Measurements from ENCODE around the gene TSEN2.
A peak's percentile ranks its signal among the peaks of the same experiment; 100 is the strongest.

TSEN2 gene

DNA sequence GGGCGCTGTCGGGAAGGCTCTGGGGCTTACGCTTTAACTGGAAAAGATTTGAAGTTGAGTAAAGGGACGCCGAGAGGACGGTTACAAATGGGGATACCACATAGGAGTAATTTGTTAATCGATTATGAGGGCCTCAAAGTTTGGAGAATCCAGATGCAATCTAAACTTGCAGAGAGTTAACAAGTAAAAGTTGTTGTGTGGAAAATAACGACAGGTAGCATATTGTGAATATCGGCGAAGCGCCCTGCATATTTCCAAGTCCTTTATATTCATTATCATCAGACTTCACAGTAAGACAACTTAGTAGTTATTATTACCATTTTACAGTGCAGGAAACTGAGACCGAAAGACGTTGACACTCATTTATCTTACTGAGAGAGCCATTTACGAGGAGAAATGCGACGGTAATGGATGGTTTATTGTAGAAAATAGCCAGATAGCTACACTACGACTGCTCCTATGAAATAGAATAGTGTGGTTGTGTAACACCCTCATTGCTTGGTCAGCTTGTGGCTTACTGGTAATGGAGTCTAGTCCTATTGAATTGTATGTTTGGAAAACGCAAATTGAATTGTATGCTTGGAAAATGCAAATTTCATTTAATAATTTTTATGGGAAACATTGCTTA is 73.3 kb downstream of the TSEN2 start:
- DNase-seq = no peak

DNA sequence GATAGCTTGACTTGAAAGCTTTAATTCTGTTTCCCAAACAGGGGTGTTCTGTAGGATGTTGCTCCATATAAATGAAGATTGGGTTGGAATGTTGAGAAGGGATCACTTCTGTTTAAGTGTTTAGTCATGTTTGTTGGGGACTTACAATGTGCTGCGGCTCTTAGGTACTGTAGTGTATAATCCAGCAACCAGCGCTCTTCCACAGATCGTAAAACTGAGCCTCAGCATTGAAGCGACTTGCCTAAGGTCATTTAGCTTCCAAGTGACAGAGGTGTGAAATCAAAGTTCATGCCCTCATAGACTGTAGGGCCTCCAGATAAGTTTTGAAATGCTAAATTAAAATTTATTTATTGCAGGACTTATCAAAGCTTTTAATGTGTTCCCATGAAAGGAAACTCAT is 74.4 kb downstream of the TSEN2 start:
- no peak for DNase-seq

DNA sequence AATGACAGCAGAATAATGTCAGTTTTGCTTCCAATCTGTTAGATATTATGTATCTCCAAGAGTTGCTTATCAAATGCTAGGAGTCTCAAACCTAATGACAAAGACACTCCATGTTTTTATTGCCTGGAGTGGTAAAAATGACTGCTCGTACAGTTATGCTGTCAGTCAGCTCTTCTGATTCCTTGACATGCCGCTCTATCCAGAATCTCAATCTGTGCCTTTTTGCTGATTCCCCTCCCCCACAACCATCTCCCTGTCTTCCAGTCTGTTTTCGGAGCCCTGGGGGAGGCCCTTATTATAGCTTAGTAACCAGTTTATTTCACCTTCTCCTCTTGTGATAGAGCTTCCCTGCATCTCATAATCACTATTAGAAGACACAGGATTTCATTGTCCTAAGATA is 75.2 kb downstream of the TSEN2 start:
- no peak for DNase-seq

DNA sequence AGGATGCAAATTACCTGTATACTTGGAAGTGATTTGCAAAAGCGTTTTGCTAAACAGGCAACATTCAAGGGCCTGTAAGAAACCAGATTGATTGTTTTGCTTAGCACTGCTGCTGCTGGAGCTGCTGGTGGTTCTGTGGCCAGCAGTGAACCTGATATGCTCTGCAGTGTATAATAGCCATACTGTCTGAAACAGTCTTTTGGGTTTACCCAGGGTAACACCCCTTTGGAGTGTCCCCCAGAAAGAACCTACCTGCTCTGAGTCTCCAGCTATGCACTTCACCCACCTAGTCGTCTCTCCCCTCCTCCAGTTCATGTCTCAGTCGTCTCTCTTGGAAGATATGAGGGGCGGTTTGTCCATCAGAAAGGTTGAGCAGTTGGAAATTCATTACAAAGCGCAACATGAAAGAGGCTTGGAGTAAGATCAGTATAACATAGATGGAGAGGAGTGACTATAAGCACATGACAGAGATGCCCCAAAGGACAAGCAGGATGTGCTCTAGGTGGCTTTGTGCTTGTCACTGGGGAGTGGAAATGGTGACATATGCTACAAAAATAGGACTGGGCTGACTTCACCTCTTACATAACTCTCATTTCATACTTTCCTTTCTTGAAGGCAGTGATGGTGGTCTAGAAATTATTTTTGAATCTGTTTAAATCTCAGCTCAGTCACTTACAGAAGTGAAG is 76.4 kb downstream of the TSEN2 start:
- DNase-seq = peak; percentile 27

DNA sequence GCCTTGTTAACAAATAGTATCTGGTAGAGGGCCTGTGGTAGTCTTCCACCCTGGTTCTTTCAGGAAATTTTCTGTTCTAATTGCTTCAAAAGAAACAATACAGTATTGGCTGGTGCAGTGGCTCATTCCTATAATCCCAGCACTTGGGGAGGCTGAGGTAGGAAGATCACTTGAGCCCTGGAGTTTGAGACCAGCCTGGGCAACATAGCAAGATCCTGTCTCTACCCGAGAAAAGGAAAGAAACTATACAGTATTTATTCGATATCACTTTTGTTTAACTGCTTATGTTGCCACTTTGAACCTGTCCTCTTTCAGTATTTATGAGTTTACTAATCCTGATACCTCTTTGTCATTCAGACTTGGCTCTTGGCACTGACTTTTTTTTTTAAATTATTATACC is 77.1 kb downstream of the TSEN2 start:
- DNase-seq = no peak

DNA sequence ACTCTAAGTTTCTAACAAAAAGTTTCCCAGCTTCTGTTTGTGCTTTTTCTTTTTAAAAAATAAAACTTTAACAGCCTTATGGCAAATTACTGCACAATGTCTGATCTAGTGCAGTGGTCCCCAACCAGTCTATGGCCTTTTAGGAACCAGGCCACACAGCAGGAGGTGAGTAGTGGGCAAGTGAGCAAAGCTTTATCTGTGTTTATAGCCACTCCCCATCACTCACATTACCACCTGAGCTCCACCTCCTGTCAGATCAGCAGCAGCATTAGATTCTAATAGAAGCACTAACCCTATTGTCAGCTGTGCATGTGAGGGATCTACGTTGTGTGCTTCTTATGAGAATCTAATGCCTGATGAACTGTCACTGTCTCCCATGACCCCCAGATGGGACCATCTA is 78.2 kb downstream of the TSEN2 start:
- no peak for DNase-seq

DNA sequence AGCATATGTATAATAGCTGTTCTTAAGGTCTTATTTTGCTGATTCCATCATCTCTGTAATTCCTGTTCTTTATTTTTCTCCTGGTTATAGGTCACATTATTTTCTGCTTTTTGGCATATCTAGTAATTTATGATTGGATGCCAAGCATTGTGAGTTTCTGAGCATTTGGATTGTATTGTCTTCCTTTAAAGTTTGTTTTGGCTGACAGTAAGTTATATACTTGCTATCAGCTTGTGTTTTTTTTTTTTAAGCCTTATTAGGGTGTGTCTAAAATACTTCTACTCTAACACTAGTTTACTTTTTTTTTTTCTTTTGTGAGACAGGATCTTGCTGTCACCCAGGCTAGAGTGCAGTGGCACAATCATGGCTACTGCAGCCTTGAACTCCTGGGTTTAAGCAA is 82.7 kb downstream of the TSEN2 start:
- no peak for DNase-seq

DNA sequence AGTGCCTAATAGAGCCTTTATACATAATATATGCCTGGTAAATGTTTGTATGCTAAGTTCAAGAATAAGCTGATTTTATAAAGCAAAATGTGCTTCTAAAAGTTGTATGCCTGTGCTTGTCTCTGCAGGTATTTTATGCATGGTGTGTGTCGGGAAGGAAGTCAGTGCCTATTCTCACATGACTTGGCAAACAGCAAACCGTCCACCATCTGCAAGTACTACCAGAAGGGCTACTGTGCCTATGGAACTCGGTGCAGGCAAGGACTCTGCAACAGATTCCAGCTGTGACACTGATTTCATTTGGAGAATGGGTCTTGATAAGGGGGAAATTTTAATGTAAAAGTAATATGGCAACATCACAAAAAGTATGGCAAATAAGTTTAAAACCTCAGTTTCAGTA is 84.5 kb downstream of the TSEN2 start:
- DNase-seq = no peak

DNA sequence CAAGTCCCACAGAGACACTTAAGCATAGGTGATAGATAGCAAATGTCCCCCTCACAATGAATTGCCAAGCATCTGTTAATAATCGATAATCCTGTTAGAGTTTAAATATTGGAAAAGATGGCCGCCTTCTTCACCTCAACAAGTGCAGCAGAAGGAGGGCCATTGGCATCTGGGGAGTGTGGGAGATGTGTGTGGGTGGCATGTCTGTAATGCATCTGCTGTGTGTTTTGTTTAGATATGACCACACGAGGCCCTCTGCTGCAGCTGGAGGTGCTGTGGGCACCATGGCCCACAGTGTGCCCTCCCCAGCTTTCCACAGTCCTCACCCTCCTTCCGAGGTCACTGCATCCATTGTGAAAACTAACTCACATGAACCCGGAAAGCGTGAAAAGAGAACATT is 85.6 kb downstream of the TSEN2 start:
- no peak for DNase-seq

DNA sequence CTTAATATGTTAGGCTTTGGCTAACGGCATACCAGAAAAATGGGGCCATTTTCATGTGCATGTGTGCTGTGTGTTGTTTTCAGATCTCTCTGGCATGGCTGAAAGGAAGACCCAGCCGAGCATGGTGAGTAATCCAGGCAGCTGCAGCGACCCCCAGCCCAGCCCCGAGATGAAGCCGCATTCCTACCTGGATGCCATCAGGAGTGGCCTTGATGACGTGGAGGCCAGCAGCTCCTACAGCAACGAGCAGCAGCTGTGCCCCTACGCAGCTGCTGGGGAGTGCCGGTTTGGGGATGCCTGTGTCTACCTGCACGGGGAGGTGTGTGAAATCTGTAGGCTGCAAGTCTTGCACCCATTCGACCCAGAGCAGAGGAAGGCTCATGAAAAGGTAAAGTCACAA is 87.7 kb downstream of the TSEN2 start:
- no peak for DNase-seq

DNA sequence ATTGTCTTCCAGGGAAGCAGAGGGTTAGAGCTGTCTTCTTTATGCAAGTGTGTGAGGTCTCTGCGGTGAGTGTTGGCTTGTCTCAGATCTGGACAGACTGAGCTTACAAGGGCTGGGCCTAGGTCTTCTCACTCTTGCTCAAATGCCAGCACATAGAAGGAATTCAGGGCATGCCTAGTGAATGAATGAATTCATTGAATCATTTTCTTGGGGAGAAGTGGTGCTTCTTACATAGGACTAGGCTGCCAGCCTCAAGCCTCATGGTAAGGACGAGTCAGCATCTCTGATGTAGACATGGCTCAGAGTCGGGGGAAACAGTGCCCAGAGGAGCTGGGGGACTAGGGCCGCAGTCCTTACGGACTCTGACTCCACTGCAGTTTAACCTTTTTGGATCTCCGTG is 89.9 kb downstream of the TSEN2 start:
- no peak for DNase-seq

DNA sequence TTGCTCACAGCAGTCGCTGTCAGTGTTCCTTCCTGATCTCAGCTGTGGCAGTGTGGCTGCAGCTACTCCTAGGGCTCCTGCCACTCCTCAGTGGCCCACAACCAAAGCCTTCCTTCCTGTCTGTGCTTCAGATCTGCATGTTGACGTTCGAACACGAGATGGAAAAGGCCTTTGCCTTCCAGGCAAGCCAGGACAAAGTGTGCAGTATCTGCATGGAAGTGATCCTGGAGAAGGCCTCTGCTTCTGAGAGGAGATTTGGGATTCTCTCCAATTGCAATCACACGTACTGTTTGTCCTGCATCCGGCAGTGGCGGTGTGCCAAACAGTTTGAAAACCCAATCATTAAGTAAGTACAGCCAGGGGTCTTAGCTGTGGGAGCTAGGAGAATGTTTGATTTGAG is 90.4 kb downstream of the TSEN2 start:
- no peak for DNase-seq

DNA sequence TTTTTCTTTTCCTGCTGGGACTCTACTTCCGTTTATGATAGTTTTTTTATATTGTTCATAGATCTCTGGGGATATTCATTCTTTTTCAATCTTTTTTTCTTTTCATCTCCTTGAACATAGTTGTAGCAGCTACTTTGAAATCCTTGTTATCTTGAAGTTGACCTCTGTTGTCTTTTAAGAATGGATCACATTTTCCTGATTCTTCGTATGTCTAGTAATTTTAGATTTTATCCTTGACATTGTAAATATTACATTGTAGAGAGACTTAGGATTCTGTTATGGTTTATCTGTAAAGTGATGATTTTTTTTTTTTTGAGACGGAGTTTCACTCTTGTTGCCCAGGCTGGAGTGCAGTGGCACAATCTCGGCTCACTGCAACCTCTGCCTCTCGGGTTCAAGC is 93.1 kb downstream of the TSEN2 start:
- DNase-seq = no peak

DNA sequence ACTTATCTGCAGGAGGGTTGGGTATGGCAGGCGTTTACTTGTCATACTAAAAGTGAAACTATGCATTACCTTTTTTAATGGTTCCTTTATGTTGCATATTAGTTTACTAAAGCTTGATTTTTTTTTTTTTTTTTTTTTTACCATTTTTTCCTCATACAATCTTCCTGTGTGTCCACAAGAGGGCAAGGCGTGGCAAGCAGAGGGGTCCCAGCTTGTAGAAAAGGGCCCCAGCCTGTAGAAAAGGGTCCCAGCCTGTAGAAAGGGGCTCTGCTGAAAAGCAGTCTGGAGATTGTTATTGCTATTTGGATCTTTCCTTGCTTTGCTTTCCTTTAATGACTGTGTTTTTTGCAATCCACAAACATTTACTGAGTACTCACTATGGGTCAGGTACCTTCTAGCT is 94.5 kb downstream of the TSEN2 start:
- no peak for DNase-seq

DNA sequence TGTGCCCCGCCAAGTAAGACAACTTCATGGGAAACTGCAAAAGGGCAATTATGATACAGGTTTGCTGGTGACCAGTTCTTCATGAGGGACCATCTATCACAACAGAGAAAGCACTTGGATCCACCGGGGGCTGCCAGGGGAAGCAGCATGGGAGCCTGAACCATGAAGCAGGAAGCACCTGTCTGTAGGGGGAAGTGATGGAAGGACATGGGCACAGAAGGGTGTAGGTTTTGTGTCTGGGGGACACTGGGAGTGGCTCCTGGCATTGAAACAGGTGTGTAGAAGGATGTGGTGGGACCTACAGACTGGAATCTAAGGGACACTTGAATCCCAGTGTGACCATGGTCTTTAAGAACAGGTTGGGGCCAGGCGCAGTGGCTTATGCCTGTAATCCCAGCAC is 95.2 kb downstream of the TSEN2 start:
- no peak for DNase-seq

DNA sequence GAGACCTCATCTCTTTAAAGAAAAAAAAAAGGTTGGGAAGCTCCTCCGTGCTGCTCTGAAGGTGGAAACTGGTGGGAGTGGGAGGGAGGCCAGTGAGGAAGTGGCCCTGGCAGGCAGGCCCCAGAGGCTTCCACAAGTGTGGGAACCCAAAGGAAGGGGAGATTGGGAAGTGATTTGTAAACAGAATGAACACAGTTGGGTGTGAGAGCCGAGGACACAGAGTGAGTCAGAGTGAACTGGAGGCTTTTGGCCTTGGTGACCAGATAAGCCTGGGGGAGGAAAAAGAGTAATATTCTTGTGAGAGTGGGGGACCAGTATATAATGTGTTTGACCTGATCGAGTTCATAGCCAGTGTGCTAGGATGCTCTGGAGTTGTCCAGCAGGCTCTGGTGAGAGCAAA is 95.6 kb downstream of the TSEN2 start:
- no peak for DNase-seq

DNA sequence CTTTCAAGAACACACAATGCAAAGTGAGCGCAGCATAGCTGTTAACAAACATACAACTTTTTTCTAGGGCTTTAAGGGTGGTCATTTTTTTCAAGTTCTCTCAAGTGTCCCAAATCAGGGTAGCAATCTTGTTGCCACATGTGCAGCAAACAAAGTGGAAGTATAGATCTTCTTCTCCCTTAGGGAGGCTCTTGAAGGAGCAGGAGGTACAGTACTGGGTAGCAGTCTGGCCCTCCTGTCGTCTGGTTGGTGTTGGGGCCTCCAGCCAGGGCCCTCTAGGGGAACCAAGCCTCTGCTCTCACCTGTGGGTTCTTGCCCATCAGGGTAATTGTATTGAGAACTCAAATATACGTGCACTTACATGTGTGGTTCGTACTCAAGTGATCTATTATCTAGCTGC is 98.5 kb downstream of the TSEN2 start:
- no peak for DNase-seq

Data from activated CD4-positive, alpha-beta T cell treated with anti-CD3 and anti-CD28 coated beads for 48 hours (primary cell).